Ammon's horn (tissue), 1 donor: ENCODE measurements around the gene QKI.

Experiments
- DNase-seq: peaks from one replicate; pipeline ENCODE4 v3.0.0-alpha.2; 2016; ENCODE audit warnings: low spot score

Gene QKI

GRCh38 chr6:163489584-163489983, 75.1 kb downstream of the QKI start:
- DNase-seq: no peak

- DNase-seq: peak; percentile 67
Observed at GRCh38 chr6:163490826-163491577, 76.5 kb downstream of the QKI start.

GRCh38 chr6:163491737-163492300, 77.3 kb downstream of the QKI start:
- DNase-seq: no peak

DNA sequence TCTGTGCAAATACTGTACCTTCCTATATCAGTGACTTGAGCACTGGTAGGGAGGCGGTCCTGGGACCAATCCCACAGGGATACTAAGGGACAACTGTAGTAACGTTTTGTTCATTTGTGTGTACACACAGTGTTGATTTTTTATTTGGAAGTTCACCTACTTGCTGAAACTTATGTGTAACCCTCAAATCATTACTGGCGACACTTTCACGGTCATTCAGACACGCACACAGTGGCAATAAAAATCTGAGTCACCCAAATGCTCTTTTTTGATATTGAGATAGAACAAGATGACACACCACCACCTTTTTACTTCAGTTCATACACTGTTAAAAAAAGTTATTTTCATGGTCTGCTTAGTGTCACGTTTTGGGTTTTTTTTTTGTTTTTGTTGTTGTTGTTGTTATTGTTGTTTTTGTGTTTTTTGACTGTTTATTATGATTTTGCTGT, 79.8 kb downstream of the QKI start:
- no peak for DNase-seq

GRCh38 chr6:163496205-163496604, 81.7 kb downstream of the QKI start:
- DNase-seq: no peak

DNA sequence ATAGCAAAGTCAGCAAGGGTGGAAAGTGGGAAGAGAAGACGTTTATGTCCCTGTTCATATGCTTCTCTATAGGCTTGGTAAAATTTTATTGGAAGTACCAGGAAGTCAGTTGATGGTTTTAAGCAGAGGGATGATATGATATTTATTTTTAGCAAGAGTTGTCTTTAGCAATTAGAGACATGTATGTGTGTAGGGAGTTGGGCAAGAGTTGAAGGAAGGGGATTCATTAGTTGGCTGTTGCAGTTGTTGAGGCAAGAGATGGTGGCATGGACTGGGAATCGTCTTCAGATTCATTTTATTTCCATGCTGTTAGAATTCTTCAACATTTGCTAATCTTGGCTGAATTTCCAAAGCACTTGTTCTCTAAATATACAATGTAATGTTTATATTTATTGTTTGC, 85.6 kb downstream of the QKI start:
- no peak for DNase-seq

GRCh38 chr6:163501026-163501425, 86.5 kb downstream of the QKI start:
- no peak for DNase-seq

DNA sequence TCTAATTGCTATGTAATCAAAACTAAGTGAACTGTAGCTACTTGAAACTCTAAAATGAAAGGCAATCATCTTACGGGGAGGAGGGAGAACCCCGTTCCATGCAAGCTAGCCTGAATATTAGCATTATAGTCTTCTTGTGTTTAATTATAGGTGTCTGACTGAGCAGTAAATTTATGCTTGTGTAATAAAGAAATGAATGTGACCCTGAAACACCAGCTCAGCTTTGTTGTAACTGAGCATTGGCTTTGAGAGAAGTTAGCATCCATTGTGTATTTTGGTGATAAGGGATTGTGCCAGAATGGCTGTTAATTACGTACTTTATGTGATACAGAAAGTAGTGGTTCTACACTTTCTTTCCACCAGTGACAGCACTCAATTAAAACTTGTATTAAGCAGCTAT, 86.9 kb downstream of the QKI start:
- DNase-seq: no peak

- no peak for DNase-seq
Observed at GRCh38 chr6:163504984-163505640, 90.6 kb downstream of the QKI start.

DNA sequence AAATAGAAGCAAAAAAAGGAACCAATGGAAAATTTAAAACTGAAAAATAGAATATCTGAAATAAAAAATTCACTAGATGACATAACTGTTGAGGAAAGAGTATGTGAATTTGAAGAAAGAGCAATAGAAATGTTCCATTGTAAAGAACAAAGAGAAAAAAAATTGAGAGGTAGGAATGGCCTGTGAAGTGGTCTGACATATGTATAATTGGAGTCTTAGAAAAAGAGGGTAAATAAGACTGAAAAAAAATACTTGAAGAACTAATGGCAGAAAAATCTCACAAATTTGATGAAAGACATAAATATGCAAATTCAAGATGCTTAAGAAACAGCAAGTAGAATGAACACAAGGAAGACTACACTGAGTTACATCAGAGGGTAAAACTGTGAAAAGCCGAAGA, 93.4 kb downstream of the QKI start:
- no peak for DNase-seq

GRCh38 chr6:163513003-163513402, 98.5 kb downstream of the QKI start:
- no peak for DNase-seq

DNA sequence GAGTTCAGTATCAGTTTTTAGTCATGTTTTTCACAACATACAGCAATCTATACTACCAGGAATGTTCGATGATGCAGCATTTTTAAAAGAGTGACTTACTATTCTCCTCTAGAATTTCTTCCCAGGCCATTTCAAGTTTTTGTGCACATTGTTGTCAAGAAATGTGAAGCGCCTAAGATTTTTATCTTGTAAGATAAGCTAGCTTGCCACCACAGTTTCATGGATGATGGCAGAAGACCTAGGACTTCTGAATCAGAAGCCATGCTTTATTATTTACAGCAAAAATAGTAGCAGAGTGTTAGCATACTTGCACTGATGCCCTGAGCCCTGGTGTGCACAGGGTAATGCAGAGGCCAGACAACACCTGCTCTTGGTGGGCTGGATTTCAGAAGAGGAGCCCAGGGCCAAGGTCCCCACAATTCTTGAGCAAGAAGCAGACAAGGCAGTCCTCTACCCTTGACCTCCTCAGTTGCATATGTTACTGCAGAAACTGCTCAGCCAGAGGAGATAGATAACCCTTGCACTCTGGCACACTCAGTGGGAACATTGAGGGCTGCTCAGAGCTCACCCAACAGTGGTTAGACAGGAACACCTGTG, 99.2 kb downstream of the QKI start:
- no peak for DNase-seq

DNA sequence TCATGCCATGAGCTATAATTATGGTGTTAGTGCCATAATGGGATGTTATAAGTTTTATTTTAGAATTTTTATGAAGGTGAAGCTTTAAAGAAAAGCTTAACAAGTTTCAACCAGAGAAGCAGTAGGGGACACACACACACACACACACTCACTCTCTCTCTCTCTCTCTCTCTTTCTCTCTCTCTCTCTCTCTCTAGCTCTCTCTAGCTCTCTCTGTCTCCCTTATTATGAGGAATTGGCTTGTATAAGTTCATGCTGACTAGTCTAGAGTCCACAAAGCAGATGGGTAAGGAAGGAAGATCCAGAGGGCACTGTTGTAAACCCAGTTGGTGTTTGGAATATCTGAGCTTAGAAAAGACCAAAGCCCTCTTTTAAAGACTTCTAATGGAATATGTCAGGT, 102.4 kb downstream of the QKI start:
- no peak for DNase-seq

- no peak for DNase-seq
Observed at GRCh38 chr6:163520956-163521355, 106.4 kb downstream of the QKI start.

DNA sequence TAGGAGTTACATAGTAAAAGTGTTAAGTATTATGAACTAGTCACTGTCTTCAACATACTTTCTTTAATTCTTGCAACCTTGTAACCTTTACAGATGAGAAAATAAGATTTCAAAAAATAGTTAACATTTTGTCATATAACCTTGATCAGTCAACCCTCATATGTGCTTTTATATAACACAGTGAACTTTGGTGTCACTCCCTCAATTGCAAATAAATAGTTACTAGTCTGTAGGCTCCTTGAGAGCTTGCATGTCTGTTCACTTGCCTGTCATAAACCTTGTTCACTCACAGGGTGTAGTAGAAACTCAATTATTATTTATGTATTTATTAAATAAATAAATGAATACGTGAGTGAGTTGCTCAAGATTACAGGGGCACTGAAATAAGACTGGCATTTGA, 107.5 kb downstream of the QKI start:
- no peak for DNase-seq

DNA sequence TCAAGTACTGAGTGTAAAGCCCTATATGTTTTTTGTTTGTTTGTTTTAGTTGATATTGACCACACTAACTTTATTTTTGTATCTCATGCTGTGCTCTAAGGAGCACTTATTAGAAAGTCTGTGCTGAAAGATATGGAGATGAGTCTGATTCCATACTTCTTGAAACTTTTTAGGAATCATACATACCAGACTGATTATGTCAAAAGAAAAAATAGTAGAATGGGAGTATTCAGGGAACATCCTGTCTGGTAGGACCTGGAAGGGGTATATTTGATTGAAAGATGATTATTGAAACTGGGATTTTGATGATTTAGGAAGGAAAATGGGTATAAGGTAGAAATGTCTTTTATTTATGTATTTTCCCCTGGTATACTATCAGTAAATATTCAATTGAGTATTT, 111.4 kb downstream of the QKI start:
- no peak for DNase-seq

GRCh38 chr6:163526346-163526745, 111.8 kb downstream of the QKI start:
- no peak for DNase-seq

GRCh38 chr6:163527291-163527690, 112.8 kb downstream of the QKI start:
- DNase-seq: no peak

DNA sequence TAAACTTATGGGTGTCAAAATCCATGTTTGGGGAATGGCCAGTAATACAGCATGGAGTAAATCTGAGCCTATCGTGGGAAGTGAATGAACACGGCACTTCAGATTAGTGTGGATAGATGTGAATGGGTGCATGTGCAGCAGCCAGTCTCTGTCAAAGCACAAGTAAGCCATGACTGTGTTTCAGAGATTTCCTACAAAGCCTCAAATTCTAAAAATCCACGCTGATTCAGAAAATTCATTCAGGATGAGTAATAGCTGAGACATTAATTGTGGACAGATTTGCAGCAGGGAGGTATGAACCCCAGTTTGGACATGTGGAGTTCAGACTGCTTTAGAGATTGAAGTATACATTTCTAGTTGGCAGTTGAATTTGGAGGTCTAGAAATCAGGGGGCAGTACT, 115.1 kb downstream of the QKI start:
- no peak for DNase-seq

DNA sequence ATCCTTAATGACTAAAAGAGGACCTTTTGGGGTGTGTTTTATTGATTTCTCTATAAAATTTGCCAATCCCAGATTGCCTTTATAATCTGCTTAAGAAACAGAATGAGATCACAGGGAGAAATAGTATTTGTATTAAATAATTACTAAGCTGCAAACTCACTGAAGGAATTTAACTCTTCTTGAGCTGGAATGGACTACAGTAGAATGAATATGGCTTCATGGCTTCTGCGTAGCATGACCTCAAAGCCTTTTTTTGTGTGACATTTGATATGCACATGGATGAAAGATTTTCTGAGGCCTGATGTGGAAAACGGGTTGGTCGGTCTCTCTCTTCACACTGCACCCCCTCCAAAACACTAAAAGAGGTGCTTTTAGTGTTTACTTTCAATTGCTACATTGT, 115.9 kb downstream of the QKI start:
- no peak for DNase-seq

- no peak for DNase-seq
Observed at GRCh38 chr6:163531122-163531521, 116.6 kb downstream of the QKI start.

GRCh38 chr6:163532526-163533078, 118.1 kb downstream of the QKI start:
- DNase-seq: no peak

DNA sequence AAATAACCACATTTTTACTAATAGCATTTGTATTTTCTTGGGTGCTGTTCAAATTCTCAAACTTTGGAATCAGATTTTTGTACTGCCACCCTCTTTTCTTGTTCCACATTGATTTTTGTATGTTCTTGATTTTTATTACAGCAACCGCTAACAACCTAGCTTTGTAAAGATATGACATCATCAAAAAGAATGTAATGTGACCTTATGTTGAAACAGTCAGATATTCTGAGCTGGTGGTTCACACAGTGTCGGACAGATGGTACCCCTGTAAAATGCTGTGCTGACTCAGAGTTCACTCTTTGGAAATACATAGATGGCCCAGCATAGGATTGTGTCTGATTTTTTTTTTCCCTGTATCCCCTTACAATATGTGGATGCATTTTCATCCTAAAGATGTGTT, 118.9 kb downstream of the QKI start:
- DNase-seq: peak; percentile 19
